Fibroblast of villous mesenchyme (primary cell): ENCODE data around the gene PNCK. TPM values are rescaled to one million over a fixed set of nuclear protein-coding genes. Genes with fewer than 3 reads are reported as not detected.
"Not testable (repeated sequence)": the region's sequence is repeated elsewhere in the genome, so short reads cannot be mapped to it uniquely, and the experiment has no call there.

Source experiments
- DNase-seq: peaks from one replicate; pipeline ENCODE4 v3.0.0-alpha.2; 2010; ENCODE audit warnings: low read depth
- H3K4me3 ChIP-seq: 2 replicates; pipeline ENCODE4 v1.5.1; 2011; ENCODE audit warnings: low read depth, mild to moderate bottlenecking, low read length
- CTCF ChIP-seq: IDR thresholded peaks from 2 replicates; pipeline ENCODE4 v1.5.1; 2012; ENCODE audit warnings: low read depth, mild to moderate bottlenecking, low read length; ENCODE audit not compliant: insufficient read depth
- total RNA-seq: library from RNA; depleted of rRNA; stranded (reverse); fragments of >200 nt; gene quantifications from 2 replicates; pipeline ENCODE4 v1.2.3, GENCODE V29; 2012

Gene PNCK
- total RNA-seq, 1 donor: under 0.01 TPM

GRCh38 chrX:153703036-153703370 lies 29.4 kb upstream of the PNCK start:
- DNase-seq: peak; percentile 58
- H3K4me3 ChIP-seq: no peak overlapping the region
- no peak for TF ChIP-seq CTCF

GRCh38 chrX:153702336-153703035 lies 28.9 kb upstream of the PNCK start:
- no peak for DNase-seq
- no peak for TF ChIP-seq CTCF
- H3K4me3 ChIP-seq: no peak overlapping the region

GRCh38 chrX:153701706-153702105 lies 28.1 kb upstream of the PNCK start:
- H3K4me3 ChIP-seq: no peak overlapping the region
- no peak for TF ChIP-seq CTCF
- no peak for DNase-seq

GRCh38 chrX:153700967-153701366 lies 27.4 kb upstream of the PNCK start:
- H3K4me3 ChIP-seq: no peak overlapping the region
- DNase-seq: no peak
- no peak for TF ChIP-seq CTCF

- DNase-seq: peak; percentile 8
- H3K4me3 ChIP-seq: no peak overlapping the region
- TF ChIP-seq CTCF: no peak
These were observed 26.8 kb upstream of the PNCK start for GRCh38 chrX:153700376-153700945.

GRCh38 chrX:153699784-153700371 lies 26.3 kb upstream of the PNCK start:
- not testable (repeated sequence) for H3K4me3 ChIP-seq, DNase-seq

- not testable (repeated sequence) for H3K4me3 ChIP-seq, DNase-seq
These were observed 25.7 kb upstream of the PNCK start for GRCh38 chrX:153699210-153699783.
